SU-DHL-6 (cell line): Measurements from ENCODE around the gene HABP4.

ENCODE experiments used
- EZH2phosphoT487 ChIP-seq: fragments of 200-600 bp; sonication (generic), shearing (Covaris generic); conservative IDR thresholded peaks from 2 replicates; pipeline ENCODE4 v1.6.1; 2018; ENCODE audit warnings: mild to moderate bottlenecking, antibody characterized with exemption, low read length, moderate library complexity, mixed read lengths
- TF ChIP-seq, protein P1 (sequence below): fragments of 200-600 bp; sonication (generic); IDR thresholded peaks from one replicate; pipeline ENCODE4 v1.5.1; 2017; ENCODE audit warnings: antibody characterized with exemption, mild to moderate bottlenecking, low read length, moderate library complexity; ENCODE audit not compliant: insufficient read depth, poor library complexity, severe bottlenecking

GRCh38 chr9:96510258-96510657 is 60.3 kb downstream of the HABP4 start:
- TF ChIP-seq EZH2phosphoT487, result no peak
- TF ChIP-seq, protein P1, sequence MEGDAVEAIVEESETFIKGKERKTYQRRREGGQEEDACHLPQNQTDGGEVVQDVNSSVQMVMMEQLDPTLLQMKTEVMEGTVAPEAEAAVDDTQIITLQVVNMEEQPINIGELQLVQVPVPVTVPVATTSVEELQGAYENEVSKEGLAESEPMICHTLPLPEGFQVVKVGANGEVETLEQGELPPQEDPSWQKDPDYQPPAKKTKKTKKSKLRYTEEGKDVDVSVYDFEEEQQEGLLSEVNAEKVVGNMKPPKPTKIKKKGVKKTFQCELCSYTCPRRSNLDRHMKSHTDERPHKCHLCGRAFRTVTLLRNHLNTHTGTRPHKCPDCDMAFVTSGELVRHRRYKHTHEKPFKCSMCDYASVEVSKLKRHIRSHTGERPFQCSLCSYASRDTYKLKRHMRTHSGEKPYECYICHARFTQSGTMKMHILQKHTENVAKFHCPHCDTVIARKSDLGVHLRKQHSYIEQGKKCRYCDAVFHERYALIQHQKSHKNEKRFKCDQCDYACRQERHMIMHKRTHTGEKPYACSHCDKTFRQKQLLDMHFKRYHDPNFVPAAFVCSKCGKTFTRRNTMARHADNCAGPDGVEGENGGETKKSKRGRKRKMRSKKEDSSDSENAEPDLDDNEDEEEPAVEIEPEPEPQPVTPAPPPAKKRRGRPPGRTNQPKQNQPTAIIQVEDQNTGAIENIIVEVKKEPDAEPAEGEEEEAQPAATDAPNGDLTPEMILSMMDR, result no peak
